GM19452 (cell line): ENCODE data around the gene CAV2.

Source experiments
- ATAC-seq: cut with Tn5 transposase; IDR thresholded peaks from one replicate; pipeline ENCODE4 v1.9.1; 2021; ENCODE audit not compliant: unreplicated experiment

Gene CAV2

DNA sequence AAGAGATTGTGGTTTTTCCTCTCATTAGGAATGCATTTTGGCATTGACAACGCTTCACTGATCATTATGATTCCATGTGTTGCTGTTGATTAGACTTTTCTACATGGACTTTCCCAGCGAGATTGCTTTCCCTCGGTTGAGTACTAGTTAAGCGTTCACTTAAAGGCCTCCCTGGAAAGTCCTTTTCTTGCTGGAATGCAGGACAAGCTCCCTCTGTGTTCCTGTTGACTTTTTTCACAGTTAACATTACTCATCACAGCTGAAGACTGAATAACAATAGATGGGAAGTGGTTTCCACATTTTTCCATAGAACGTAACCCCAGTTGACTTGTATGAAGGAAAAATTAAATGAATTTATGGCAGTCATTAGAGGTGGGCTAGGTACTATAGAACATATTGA, 22.7 kb downstream of the CAV2 start:
- ATAC-seq: no peak

DNA sequence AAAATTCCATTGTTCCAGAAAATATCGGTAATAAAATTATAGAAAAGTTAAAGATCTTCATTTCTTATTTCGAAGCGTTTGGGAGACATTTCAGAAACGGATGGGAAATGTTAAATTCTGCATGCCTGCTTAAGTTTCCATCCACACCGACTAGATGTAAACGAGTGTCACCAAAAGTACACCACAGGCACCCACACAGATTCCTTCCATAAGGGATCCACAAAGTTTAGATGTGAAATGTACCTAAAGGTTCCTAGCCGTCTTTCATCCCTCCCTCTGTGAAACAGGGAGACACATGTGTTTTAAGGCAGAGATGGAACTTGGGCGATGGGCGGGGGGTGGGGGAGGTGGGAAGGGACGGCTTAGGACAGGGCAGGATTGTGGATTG, 24.7 kb downstream of the CAV2 start:
- no peak for ATAC-seq

DNA sequence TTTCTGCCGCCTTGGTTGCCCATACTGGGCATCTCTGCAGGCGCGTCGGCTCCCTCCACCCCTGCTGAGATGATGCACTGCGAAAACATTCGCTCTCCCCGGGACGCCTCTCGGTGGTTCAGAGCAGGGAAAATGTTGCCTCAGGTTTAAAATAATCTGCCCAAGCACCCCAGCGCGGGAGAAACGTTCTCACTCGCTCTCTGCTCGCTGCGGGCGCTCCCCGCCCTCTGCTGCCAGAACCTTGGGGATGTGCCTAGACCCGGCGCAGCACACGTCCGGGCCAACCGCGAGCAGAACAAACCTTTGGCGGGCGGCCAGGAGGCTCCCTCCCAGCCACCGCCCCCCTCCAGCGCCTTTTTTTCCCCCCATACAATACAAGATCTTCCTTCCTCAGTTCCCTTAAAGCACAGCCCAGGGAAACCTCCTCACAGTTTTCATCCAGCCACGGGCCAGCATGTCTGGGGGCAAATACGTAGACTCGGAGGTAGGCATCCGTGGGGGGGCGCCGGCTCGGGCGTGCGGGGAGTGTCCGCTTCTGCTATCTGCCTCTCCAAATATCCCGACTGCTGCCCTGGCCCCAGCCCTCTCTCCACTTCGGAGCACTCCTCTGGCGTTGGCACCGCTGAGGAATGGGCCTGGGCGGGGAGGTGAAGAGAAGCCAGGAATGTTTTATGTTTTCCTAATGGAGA, 25.2 kb downstream of the CAV2 start, which contains the start of gene CAV1:
TSS of gene CAV1 (plus strand) at position 428 of the 689 bp plus-strand sequence. CDS start at position 455, 27 bp downstream.
- no peak for ATAC-seq

DNA sequence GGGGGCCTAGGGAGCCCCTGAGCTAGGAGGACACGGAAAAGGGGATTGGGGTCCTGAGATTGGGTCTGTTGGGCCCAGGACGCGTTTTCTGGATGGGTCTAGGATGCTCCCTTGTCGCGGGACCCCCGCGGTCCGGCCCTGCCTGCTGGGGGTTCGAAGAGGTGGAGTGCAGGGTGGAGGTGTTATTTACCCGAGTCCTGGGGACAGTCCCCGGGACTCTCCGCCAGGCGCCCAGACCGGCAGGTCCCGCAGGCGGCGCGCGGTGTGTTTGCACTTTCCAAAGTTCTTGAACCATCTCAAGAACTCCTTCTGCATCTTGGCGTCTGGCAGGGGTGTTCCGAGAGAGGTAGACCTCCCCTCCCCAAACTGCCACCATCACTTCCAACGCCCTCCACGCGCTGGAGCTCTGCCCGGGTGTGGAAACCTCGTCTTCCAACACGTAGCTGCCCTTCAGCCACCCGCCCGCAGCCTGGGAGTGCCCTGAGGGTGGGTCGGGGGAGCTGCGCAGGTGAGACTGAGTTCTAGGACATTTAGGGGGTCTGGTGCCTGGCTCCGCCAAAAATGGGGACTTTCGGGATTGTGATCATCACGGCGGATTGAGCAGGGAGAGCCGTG, 25.9 kb downstream of the CAV2 start:
- no peak for ATAC-seq

DNA sequence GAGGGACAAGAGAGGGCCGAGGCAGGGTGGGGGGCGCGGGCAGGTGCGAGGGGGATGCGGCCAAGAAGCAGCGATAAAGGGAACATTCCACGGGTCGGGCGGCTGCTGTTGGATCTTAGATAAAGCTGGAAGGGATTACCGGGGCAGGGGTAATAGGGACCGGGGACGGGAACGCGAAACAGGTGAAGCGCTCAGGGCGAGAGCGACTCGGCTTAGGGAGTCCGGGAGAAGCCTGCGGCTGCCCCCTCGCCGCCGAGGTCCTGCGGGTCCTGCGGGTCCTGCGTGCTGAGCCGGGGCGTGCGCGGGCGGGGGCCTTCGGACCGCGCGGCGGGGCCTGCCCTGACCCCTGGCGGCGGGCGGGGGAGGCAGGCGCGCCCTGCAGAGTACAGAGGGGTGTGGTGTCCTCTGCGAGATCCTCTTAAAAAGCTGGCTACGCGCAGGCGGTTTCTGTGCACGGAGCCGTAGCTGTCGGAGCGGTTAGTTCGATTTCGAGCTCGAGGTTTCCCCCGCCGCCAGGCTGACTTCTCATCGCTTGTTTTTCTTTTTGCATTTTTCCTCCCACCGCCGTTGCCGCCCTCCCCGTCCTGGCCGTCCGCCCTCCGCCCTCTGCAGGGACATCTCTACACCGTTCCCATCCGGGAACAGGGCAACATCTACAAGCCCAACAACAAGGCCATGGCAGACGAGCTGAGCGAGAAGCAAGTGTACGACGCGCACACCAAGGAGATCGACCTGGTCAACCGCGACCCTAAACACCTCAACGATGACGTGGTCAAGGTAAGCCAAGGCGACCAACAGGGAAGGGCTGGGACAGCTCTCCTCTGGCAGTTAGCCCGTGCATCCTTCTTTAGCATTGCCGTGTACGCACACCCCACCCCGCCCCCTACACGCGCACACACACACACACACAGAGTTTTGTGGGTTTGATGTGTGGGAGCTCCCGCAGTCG, 26.6 kb downstream of the CAV2 start:
- peak; percentile 97 for ATAC-seq

DNA sequence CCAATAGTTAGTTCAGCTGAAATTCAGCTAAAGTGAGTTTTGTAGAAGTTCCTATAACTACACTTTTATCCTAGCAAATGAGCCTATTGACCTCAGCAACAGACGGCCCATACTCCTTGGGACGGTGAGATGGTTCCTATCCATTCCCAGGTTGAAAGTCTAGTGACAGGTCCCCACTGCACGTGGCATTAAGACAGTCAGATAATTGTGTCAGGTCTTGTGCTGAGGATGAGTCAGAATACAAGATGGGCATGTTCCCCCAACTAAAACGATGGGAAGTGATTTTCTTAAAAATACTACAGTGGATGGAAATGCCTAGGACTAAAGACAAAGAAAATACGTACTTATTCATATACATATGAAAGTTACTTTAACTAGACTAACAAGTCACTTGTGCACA, 27.4 kb downstream of the CAV2 start:
- ATAC-seq: no peak

DNA sequence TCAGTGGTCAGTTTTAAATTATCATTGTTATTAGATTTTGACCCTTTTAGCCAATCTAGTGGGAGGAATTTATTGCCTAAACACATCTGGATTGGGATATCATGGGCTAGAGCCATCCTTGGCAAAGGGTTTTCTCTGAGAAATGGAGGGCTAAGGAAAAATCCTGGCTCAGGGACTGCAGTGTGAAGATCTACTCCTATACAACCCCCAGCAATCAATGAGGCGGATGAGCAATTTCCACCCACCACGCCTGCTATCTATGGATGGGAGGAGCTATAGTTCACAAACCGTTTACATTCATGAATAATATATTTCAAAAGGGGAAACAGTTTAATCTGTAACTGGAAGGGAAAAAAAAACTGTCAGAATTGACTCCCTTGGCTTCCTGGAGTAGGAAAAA, 28.0 kb downstream of the CAV2 start:
- no peak for ATAC-seq

DNA sequence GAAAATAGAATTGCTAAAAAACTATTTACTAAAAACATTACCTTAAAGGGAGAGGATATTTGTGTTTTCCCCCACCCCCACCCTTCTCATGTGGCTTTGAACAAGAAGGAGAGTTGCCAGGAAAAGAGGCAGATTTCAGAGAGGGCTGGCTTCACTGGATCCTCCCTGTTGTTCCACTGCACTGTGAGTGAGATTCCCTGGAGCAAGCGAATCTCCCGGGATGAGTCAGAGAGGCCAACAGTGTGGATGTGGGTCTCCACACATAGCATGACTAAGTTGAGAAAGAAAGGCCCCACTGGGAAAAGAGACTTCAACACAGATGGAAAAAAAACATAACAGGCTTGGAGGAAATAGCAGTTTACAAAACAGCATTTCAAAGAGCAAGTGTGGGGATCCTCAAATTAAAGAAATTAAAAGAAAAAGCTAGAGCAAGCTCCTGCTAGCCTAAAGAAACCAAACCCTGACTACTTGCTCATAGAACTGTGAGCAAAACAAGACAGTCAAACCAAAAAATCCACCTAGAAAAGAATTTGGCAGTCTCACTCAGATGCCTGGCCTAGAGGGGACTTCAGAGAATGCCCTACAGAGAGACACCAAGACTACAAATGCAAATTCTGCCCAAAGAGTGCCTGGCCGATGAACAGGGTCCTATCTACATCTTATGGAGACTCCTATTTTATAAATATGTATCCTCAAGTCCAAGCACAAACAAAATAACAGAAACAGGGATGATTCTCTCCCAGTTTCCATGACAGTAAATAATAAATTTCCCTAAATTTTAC, 28.7 kb downstream of the CAV2 start:
- no peak for ATAC-seq

DNA sequence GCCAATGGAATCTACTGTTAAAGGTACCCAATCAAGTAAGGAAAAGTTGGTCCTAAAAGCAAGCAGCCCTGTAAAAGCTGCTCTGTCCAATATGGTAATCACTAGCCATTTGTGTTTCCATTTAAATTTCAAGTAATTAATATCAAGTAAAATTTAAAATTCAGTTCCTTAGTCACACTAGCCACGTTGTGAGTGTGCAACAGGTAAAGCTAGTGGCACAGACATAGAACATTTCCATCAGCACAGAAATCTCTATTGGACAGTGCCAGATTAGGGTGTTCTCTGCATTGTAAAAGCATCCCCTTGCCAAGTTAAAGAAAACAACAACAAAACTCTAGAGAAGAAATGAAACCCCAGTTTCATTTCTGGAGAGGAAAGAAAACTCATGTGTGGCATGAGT, 29.7 kb downstream of the CAV2 start:
- ATAC-seq: no peak

DNA sequence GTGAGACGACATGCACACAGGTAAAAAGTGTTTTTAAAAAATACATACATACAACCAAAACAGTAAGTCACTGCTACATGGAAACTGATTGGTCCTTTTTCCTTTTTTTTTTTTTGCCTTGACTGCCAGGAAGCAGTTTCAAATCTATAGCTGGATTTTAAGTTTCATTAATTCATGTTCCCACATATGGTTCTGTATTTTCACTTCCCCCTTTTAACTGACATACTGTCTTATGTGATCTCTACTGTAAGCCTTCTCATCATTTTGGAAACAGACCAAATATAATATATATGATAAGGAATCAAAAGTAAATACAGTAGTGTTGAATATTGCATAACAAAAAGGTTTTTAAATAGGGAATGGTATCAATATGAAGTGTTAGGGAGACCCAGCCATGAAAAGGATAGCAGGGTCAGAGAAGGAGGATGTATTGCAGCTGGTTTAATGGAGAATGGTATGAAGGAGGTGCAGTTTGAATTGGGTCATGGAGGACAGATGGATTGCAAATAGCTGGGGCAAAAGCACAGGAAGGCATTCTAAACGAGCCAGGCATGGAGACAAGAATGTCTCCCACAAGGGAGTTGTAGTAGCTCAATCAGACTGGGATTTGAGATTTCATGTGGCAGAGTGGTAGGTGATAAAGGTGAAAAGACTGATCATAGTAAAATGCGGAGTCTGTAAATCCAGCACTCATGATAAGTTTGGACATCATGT, 30.7 kb downstream of the CAV2 start:
- ATAC-seq: no peak

DNA sequence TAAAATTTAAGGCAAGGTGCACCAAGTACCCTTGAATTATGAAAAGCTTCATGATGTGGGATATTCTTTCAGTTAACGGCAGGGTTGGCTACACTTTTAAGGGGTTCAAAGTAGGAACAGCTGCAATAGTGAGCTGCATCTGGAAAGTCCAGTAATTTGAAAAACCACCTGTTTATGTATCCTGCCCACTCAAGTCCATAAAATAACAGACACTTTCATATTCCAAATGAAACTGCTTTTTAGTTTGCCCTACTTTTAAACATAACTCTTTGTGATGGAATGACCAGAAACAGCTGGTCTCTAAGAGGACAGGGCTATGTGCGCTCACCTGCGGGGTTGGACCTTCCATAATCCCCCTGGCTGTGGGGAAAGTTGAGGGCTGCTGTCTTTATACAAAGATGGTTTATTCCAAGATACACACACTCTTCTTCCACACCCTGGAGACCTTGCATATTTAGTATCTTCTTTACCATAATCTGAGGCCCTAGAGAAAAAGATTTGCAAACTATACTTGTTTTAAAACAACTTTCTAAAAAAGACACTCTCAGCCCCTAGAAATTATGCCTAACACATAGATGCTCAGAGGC, 32.7 kb downstream of the CAV2 start:
- no peak for ATAC-seq

DNA sequence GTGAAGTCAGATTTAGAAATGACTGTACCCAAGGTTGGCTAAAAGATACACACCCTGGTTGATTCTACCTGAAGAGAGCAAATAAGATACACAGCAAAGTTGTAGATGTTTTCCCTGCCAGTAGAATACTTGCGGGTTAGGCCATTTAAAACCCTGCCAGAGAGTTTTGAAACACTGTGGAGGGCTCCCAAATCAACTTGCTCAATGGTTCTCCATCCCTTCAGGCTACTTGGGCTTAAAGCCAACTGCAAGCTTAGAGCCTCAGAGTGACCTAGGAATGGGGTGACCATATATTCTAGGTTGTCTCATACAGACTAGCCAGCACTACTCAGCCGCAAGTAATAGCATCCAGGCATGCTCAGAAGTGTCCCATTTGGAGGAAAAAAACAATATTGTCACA, 35.3 kb downstream of the CAV2 start:
- ATAC-seq: no peak

DNA sequence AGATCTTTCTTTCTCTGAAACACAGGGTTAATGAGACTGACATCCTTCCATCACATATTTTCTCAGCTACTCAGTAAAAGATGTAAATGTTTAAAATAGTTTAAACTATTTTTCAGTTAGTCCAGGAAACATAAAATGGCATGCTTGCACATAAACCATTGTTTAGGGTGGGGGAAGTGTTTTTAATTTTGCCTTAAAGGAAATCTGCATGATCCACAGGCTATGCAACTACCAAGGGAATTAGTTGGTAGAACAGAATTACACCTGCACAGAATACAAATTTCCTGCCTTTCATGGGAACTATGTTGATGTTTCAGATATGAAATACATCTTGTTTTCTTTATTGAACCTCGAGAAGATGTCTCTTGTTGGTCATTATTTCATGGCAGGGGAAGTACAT, 35.9 kb downstream of the CAV2 start:
- no peak for ATAC-seq

DNA sequence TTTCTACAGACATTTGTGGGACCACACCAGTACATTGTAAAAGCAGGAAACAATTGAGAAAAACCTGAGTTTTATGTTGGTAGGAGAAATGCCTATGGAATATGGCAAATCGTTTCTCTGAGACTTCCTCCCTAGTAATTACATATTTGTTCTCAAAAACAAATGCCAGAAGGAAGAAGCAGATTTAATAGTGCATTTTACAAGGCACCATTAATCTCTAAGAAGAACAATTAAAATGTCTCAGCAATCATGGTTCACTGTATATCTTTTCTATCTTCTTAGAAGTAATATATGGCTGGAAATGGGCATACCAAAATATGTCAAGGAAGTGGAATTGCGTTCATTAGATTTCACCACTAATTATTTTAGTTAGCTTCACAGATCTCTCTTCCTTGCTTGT, 38.6 kb downstream of the CAV2 start:
- ATAC-seq: no peak

DNA sequence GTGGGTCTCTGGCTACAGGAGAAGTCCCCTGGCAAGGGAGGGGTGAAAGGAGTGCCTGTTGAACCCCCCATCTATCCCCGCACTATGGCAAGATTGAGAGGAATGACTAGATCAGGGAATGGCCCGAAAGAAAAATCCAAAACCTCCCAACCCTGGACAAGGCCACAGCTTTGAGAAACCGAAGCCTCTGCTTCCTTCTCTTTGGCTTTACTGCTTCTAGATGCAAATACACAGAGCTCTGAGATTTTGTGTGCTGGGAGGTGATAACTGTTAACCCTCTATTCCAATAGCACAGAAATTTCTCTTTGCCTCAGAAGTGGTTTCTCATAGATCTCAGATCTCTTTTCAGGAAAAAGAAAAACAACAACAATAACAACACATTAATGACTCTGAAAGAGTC, 40.3 kb downstream of the CAV2 start:
- ATAC-seq: no peak

DNA sequence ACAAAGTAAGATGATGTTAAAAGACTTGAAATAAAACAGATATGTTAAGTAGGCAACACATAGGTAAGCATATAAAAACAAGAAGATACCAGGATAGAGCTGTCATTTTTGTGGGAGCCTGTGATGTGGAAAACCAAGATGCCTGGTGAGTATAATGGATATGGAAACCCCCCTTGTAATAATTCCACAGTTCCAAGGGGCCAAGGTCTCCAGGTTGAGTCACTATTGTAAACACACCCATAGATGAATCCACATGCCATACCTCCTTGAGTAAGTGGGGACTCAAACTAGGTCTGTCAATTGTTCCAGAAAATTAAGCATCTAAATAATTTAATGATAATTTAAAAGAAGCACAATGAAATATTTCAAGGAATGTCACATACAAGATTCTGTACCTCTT, 41.2 kb downstream of the CAV2 start:
- ATAC-seq: no peak

DNA sequence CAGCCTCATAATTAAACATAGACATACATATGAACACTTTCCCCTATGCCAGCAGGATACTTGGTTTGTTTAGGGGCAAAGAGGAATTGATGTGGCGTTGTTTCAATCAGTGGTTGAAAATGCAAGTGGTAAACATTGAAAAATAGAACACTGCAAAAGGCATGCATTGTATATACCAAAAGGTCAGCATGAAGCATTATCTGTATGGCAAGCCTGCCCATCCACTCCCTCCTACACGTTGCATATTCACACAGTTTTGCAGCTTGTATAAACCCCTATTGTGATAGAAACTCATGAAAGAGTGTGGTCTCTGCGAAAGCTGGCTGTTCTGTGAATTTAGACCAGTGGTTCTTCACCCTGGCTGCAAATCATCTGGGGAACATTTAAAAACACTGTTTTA, 42.4 kb downstream of the CAV2 start:
- ATAC-seq: no peak

DNA sequence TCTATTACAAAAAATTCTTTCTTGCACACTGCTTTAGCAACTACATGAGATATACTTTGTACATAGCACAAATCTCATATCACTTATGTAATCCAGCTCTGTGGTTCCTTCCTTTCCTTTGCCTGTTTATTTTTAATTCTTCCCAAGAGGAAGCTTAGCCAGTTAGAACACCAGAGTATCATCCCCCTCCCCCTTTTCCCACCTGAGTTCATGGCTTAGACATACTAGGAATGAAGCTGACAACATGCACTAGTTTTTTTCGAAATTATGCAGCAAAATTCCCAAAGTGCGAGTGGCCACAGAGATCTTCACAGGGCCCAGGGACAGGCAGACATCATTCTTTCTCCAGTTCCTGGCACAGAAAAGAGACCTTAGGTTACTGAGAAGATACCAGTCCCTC, 43.1 kb downstream of the CAV2 start:
- no peak for ATAC-seq

DNA sequence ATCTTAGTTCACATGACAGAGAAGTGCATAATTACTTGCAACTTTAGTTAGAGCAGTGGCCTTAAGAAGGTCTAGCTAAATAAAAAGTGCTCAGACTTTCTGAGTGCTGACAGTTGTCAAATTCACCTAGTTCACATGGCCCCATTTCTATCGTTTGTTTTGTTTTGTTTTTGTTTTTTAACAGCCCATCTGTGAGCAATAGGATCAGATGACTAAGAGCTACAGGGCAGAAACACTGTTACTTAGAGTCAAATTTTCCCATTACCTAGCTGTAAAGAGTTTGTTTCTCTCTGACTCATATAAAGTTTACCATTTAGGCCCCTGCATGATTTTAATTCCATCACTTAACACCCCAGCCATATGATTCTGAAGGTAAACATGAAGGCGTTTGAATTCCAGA, 44.1 kb downstream of the CAV2 start:
- no peak for ATAC-seq

DNA sequence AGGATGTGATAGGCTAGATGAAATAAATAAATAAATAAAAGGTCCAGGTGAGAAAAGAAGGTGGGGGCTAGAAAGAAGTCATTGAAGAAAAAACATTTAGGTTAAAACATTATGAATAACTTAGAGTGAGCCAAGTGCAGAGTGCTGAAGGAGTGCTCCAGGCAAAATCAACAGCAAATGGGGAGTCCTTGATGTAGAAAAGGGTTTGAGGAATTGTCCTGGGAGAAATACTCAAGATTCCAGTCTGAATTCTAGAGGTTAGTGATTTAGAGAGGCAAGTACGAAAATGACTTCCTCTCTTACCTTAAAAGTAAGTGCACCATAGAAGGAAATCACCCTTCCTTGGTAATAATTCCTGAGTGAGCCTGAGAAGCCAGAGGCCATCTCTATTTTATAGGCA, 44.9 kb downstream of the CAV2 start:
- ATAC-seq: no peak
